DMS 273 (cell line): ENCODE measurements around the gene MLKL.

Experiments
- DNase-seq: peaks from one replicate; lab custom pipeline; 2025; ENCODE audit not compliant: unreplicated experiment; lab: John Stamatoyannopoulos, UW

Gene MLKL

DNA sequence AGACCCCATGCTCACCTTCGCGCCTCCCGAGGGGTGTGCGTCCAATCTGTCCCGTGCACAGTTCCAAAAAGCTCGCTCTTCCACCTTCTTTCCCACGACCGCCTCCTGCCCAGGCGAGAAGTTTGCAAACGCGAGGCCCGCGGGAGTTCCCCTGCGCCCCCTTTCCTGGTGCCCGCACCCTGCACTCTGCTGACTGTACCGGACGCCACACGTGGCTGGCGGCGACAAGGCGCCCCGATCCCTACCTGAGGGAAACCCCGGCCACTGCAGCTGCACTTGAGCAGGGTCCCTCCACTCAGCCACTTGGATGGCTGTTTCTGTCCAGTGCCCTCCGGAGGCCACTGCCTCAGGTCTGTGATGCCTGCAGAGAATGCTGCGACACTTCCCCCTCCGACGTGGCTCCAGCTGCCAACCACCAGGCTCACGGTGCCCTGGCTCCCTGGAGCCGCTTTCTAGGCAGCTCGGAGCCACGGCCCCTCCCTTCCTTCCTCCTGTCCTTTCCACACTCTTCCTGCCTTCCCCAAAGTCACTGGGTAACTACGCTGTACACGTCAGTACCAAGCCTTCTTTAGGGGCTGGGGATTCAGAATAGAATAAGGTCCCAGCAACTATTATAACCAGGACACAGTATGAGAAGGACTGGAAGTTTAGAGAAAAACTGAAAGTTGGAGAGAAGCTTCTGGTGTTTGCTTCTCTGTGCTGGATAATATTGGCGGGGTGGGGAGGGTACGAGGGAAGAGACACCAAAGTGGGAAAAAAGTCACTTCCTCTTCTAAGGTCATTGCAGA is at the start of gene MLKL:
TSS of gene MLKL (minus strand) at position 425 of the 788 bp plus-strand sequence. CDS start 5,105 bp downstream, outside the sequence.
- DNase-seq, result peak; percentile 73

- DNase-seq, result no peak
Observed at GRCh38 chr16:74749291-74750055, 48.8 kb upstream of the MLKL start.

- no peak for DNase-seq
Observed at GRCh38 chr16:74748616-74749026, 48.0 kb upstream of the MLKL start.

DNA sequence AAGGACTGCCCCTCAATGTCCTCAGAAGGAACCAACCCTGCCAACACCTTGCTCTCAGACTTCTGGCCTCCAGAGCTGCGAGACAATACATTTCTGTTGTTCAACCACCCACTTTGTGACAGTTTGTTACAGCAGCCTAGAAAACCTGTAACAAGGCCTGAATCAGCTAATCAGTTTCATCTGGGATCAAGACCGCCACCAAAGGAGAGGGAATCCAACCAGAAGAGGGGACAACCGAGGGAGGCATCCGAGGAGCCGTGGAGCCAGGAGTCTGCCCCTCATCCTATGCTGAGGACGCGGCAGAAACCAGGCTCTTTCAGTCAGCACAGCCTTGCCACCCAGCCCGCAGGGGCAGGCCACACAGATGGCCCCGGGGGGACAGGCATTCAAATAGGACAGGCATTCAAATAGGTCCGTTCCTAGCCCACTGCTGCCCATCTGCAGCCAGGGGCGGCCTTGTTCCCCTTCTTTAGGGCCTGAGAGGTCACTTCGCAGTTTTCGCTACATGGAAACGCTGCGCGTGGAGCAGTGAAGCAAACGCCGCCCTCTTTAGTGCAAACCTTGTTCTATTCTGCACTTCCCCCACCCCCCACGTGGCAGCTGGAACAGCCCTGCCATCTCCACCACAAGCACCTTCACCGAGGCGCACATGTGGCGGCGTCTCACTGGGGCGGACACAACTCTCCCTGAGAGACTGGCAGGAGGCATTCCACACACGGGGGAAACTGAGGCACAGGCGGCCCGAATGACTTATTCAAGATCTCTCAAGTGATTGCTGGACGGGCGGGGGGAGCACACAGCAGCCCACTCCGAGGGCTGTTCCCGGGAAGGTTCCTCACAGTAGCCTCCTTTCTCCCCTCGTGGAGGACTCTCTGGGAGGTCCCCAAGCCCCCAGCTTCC is 47.3 kb upstream of the MLKL start:
- DNase-seq, result no peak

GRCh38 chr16:74745926-74746325 is 45.3 kb upstream of the MLKL start:
- DNase-seq, result no peak

- no peak for DNase-seq
Observed at GRCh38 chr16:74745109-74745615, 44.5 kb upstream of the MLKL start.

DNA sequence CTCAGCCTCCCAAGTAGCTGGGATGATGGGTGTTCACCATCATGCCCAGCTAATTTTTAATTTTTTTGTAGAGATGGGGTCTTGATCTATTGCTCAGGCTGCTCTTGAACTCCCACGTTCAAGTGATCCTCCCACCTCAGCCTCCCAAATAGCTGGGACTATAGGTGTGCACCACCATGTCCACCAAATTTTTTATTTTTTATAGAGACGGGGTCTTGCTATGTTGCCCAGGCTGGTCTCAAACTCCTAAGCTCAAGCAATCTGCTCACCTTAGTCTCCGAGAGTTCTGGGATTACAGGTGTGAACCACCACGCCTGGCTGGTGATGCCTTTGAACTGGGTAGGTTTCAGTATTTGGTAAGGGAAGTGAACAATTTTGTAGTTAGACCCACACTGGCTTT is 43.9 kb upstream of the MLKL start:
- no peak for DNase-seq

GRCh38 chr16:74743668-74744299 is 43.1 kb upstream of the MLKL start:
- DNase-seq, result peak; percentile 85

- DNase-seq, result no peak
Observed at GRCh38 chr16:74743045-74743667, 42.5 kb upstream of the MLKL start.

GRCh38 chr16:74742051-74742481 is 41.4 kb upstream of the MLKL start:
- peak; percentile 30 for DNase-seq

DNA sequence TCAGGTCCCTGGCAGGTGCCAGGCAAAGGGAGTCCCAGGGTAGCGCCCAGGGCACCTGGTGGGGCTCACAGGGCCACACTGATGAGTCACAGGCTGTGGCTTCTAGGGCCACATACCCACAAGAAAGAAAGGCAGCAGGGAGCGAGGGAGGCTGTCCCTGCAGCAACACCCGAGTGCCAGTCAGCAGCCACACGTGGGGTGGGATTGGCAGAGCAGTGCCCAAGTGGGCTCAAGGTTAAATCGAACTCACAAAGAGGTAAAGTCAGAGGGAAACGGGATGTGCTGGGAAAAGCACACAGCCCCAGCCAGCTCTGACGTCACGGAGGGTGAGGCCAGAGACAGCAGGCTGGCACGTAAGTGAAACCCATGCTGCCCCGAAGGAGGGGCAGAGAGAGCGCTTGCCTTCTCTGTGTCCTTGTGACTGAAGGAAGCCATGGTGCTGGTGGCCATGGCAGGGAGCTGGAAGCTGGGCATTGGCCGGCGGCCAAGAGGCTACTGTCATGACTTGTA is 40.2 kb upstream of the MLKL start:
- DNase-seq, result peak; percentile 34

DNA sequence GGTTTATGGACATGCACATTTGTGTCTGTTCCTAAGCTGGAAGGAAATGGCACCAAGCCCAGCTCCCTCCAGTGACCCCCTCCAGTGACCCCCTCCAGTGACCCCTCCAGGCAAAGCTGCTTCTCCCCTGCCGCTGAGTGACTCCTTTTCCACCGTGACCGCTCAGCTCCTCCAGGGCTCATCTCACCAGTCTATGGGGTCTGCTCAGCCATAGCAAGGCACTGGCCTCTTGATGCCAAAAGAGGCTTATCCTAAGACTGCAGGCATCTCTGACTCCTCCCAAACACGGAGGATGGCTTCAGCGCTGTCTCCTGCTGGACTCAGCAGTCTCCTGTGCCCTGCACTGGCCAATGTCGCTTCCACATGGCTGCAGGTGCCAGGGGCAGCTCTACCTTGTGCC is 38.6 kb upstream of the MLKL start:
- no peak for DNase-seq

DNA sequence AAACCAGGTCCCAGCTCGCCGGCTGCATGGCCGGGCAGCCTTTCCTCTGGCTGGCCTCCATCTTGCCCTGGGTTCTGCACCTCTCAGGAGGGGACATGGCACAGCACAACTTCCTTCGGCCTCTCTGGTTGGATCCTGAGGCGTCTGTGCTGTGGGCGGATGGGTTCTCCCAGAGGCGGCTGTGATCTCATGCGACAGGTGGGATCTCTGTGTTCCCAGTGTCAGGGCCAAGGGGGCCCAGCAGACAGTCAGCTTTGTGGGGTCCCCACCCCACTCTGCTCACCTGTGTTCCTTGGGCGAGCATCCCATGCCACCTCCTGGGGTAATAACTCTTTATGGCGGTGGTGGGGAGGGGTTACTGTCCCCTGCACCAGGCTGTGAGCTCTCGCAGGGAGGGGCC is 38.2 kb upstream of the MLKL start:
- DNase-seq, result no peak

DNA sequence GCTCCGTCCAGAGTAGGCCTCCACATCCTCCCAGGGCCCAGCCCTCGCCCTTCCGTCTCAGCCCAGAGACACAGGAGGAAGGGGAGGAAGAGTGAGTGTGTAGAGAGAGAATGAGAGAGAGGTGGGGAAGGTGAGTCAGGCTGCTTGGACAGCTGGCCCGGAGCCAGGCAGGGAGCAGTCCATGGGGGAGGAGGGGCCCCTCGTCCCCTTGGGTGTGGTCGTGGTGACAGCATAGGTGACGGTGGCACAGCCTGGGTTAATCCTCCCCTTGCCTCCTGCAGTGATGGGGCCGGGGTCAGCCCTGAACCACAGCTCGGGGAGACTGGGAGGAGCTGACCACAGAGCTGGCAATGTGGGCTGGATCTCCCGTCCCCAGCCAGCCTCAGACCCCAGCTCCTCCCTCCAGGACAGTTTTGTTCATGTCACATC is 37.5 kb upstream of the MLKL start:
- no peak for DNase-seq

DNA sequence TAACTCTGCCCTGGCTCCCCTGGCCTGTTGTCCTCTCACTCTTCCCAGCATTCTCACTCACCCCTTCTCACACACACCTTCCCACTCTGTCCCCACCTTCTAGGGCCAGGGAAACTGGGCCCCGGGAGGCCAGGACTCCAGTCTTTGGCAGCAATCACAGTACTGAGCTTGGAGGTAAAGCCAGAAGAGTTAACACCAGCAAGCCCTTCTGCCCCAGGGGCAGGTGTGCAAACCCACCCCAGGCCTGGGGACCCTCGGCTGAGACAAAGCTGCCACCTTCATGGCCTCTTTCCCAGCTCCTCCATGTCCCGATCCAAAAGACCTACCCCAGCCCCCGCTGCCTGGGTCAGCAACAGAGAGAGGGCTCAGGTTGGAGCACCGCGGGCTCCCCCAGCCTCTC is 36.9 kb upstream of the MLKL start:
- DNase-seq, result no peak

DNA sequence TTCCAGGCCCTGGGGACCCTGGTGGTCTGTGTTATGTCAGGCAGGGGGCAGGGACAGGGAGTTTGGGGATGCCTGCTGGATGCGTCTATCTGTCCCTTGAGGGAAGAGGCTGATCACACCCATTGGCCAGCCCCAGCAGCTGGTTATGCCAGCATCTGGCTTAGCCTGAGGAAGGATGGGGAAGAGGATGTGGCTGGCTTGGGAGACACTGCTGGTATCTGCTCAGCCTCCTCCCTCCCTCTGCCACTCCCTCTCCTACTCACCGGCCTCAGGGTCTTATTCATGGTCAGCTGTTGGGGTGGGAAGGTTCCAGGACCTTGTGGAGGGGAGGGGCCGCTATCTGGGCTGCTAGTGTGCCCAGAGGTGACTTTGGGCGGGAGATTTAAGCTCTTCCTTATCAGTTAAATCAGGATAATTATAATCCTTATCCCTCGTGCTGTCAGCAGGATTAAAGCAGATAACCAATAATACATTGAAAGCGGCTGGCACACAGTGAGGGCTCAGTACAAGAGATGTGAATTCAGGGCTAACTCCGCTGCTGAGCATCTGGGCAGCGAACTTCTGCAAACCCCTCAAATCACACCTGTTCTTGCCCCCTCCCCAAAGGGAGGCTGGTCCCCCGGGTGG is 36.0 kb upstream of the MLKL start:
- no peak for DNase-seq

GRCh38 chr16:74735554-74735953 is 34.9 kb upstream of the MLKL start:
- DNase-seq, result no peak

DNA sequence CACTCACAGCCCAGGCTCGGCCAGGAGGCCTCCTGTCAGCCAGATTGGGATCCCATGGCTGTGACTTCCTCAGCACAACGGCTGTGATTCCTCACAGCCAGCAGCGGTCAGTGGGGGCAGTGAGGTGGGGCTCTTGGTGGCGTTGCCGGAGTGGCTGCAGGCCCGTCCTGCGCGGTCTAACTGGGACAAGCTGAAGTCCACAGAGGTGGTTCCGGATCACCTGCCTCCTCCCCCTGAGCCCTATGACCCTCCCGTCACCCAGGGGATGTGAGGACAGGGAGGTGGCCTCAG is 34.4 kb upstream of the MLKL start:
- no peak for DNase-seq

- no peak for DNase-seq
Observed at GRCh38 chr16:74734361-74735161, 33.9 kb upstream of the MLKL start.
